Posterior cingulate gyrus (tissue), 11 donors: Measurements from ENCODE around the gene PMS1.
"Not testable (repeated sequence)": the region's sequence is repeated elsewhere in the genome, so short reads cannot be mapped to it uniquely, and the experiment has no call there.

Source experiments
- DNase-seq, 10 donors: peaks; one replicate each; pipeline versions ENCODE4 v3.0.0 to v3.0.0-alpha.2; 2020 to 2021; ENCODE audit warnings: mixed read lengths in 3 of 10
- intact Hi-C: fragments of 100-400 bp; cut with DNase I; formaldehyde crosslinking; loops from one replicate; pipeline ENCODE4 v1.15.1; 2023

Gene PMS1

GRCh38 chr2:189854940-189855339, 70.7 kb downstream of the PMS1 start:
- intact Hi-C loops = no loop called here
- no peak for DNase-seq

GRCh38 chr2:189858291-189858690, 74.0 kb downstream of the PMS1 start:
- DNase-seq = no peak
- intact Hi-C loops = no loop called here

GRCh38 chr2:189860161-189860560, 75.9 kb downstream of the PMS1 start:
- intact Hi-C loops = no loop called here

GRCh38 chr2:189862751-189863150, 78.5 kb downstream of the PMS1 start:
- DNase-seq = no peak
- intact Hi-C loops = no loop called here

More at GRCh38 chr2:189860161-189860560, 75.9 kb downstream of the PMS1 start:
- no peak for DNase-seq

GRCh38 chr2:189865826-189866225, 81.6 kb downstream of the PMS1 start:
- intact Hi-C loops = no loop called here
- no peak for DNase-seq

- DNase-seq = no peak
- intact Hi-C loops = no loop called here
Observed at GRCh38 chr2:189866296-189866695, 82.0 kb downstream of the PMS1 start.

- intact Hi-C loops = no loop called here
- no peak for DNase-seq
Observed at GRCh38 chr2:189868896-189869295, 84.6 kb downstream of the PMS1 start.

GRCh38 chr2:189870381-189871085, 86.3 kb downstream of the PMS1 start:
- intact Hi-C loops = no loop called here

GRCh38 chr2:189873696-189874095, 89.4 kb downstream of the PMS1 start:
- intact Hi-C loops = no loop called here
- DNase-seq = no peak

More at GRCh38 chr2:189870381-189871085, 86.3 kb downstream of the PMS1 start:
- no peak for DNase-seq

- DNase-seq = no peak
- intact Hi-C loops = no loop called here
Observed at GRCh38 chr2:189874586-189875320, 90.5 kb downstream of the PMS1 start.

- intact Hi-C loops = no loop called here
- no peak for DNase-seq
Observed at GRCh38 chr2:189876271-189876670, 92.0 kb downstream of the PMS1 start.

- no peak for DNase-seq
- intact Hi-C loops = no loop called here
Observed at GRCh38 chr2:189879716-189880081, 95.4 kb downstream of the PMS1 start.

- DNase-seq = no peak
- intact Hi-C loops = no loop called here
Observed at GRCh38 chr2:189880429-189880828, 96.2 kb downstream of the PMS1 start.

- DNase-seq = no peak
Observed at GRCh38 chr2:189880832-189881492, 96.7 kb downstream of the PMS1 start.

GRCh38 chr2:189885368-189885767, 101.1 kb downstream of the PMS1 start:
- intact Hi-C loops = no loop called here
- DNase-seq = no peak

More at GRCh38 chr2:189880832-189881492, 96.7 kb downstream of the PMS1 start:
- intact Hi-C loops = no loop called here

GRCh38 chr2:189892546-189893294, 108.5 kb downstream of the PMS1 start:
- DNase-seq = peak in 1 of 10 donors; percentile 52
- intact Hi-C loops = not testable (repeated sequence)

GRCh38 chr2:189896809-189897208, 112.6 kb downstream of the PMS1 start:
- no peak for DNase-seq
- intact Hi-C loops = no loop called here

- intact Hi-C loops = no loop called here
- no peak for DNase-seq
Observed at GRCh38 chr2:189899101-189899500, 114.9 kb downstream of the PMS1 start.

GRCh38 chr2:189900726-189901125, 116.5 kb downstream of the PMS1 start:
- intact Hi-C loops = no loop called here
- DNase-seq = no peak

GRCh38 chr2:189901664-189902063, 117.4 kb downstream of the PMS1 start:
- DNase-seq = no peak
- intact Hi-C loops = no loop called here

- intact Hi-C loops = no loop called here
- DNase-seq = no peak
Observed at GRCh38 chr2:189913821-189914220, 129.6 kb downstream of the PMS1 start.
